Uterus (tissue), 4 donors: Measurements from ENCODE around the gene CDH13. TPM values are rescaled to one million over a fixed set of nuclear protein-coding genes. Genes with fewer than 3 reads are reported as not detected.

Experiments used
- DNase-seq, 2 donors: peaks; one replicate each; pipeline ENCODE4 v3.0.0-alpha.2; 2019 to 2020
- H3K27ac ChIP-seq, 2 donors: fragments of 200-600 bp; sonication (generic); 1 replicate in 1 of 2; 2 replicates in 1 of 2; pipeline ENCODE4 v1.5.1; 2016 to 2018
- H3K27me3 ChIP-seq, 2 donors: fragments of 200-600 bp; sonication (generic); one replicate each; pipeline ENCODE4 v1.5.1; 2018 to 2019; ENCODE audit warnings: control low read depth in 1 of 2
- H3K36me3 ChIP-seq, 2 donors: fragments of 200-600 bp; sonication (generic); one replicate each; pipeline ENCODE4 v1.5.1; 2019; ENCODE audit warnings: control low read depth in 1 of 2
- H3K4me1 ChIP-seq, 2 donors: fragments of 200-600 bp; sonication (generic); one replicate each; pipeline ENCODE4 v1.5.1; 2018 to 2019; ENCODE audit warnings: control low read depth in 1 of 2
- H3K4me3 ChIP-seq, 2 donors: fragments of 200-600 bp; sonication (generic); 1 replicate in 1 of 2; 2 replicates in 1 of 2; pipeline ENCODE4 v1.5.1; 2018 to 2019; ENCODE audit warnings: mild to moderate bottlenecking in 1 of 2
- H3K9me3 ChIP-seq, 2 donors: fragments of 200-600 bp; sonication (generic); one replicate each; pipeline ENCODE4 v1.5.1; 2019; ENCODE audit warnings: control low read depth in 1 of 2
- POLR2A ChIP-seq, 2 donors: fragments of 450-650 bp; IDR thresholded peaks; one replicate each; pipeline ENCODE4 v1.6.1; 2016; ENCODE audit warnings: antibody characterized with exemption in 2 of 2, mild to moderate bottlenecking in 1 of 2, moderate library complexity in 1 of 2
- intact Hi-C: fragments of 100-400 bp; cut with DNase I; formaldehyde crosslinking; loops from one replicate; pipeline ENCODE4 v1.15.1; 2023; ENCODE audit warnings: low total_unique reads
- total RNA-seq, 4 donors: library from RNA; depleted of rRNA in 3 of 4; stranded (reverse); fragments of >200 nt in 3 of 4; gene quantifications; one replicate each; pipeline versions ENCODE4 v1.1.0 to v1.2.4, GENCODE V29; 2014 to 2023
- TF ChIP-seq, protein P1 (sequence below), 4 experiments: fragments of 200-600 bp in 2 of 4; fragments of 450-650 bp in 2 of 4; sonication (generic) in 2 of 4; IDR thresholded peaks; one replicate each; pipeline ENCODE4 v1.5.1; 2016 to 2019; ENCODE audit warnings: antibody characterized with exemption in 4 of 4, mild to moderate bottlenecking in 2 of 4, moderate library complexity in 1 of 4
- donor health status: DM: yes; HTN: yes; CAD: no.

Gene CDH13
- total RNA-seq, 4 donors from 2014 or later: 49.1 to 99.4 (median 82.7) TPM

DNA sequence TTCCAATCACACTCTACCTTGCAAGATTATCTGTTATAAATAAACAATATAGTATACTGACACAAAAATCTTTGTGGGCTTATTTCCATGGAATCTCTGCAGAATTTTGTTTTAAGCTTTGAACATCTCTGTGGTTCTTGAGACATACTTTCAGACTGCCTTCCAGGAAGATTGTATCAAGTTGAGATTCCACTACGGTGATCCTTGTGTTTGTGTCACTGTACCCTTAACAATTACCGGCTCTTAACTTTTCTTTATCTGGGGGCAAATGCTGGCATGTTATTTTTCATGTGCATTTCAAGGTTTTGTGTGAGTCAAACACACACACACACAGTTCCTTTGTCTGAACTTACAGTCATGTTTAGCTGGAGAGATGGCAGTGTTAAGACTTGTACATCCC lies 708.3 kb downstream of the CDH13 start:
- H3K9me3 ChIP-seq: no peaks in the 10 kb centered on the region
- H3K4me1 ChIP-seq: no peaks in the 10 kb centered on the region
- no peak overlapping the region for H3K4me3 ChIP-seq
- H3K36me3 ChIP-seq: no peaks in the 10 kb centered on the region
- H3K27ac ChIP-seq: no peak overlapping the region
- DNase-seq: no peak
- H3K27me3 ChIP-seq: no peaks in the 10 kb centered on the region
- TF ChIP-seq, protein P1, sequence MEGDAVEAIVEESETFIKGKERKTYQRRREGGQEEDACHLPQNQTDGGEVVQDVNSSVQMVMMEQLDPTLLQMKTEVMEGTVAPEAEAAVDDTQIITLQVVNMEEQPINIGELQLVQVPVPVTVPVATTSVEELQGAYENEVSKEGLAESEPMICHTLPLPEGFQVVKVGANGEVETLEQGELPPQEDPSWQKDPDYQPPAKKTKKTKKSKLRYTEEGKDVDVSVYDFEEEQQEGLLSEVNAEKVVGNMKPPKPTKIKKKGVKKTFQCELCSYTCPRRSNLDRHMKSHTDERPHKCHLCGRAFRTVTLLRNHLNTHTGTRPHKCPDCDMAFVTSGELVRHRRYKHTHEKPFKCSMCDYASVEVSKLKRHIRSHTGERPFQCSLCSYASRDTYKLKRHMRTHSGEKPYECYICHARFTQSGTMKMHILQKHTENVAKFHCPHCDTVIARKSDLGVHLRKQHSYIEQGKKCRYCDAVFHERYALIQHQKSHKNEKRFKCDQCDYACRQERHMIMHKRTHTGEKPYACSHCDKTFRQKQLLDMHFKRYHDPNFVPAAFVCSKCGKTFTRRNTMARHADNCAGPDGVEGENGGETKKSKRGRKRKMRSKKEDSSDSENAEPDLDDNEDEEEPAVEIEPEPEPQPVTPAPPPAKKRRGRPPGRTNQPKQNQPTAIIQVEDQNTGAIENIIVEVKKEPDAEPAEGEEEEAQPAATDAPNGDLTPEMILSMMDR (IDR thresholded peaks at IDR 0.05): no peak
- no peak for TF ChIP-seq POLR2A (IDR thresholded peaks at IDR 0.05)
- intact Hi-C loops: no loop called here

DNA sequence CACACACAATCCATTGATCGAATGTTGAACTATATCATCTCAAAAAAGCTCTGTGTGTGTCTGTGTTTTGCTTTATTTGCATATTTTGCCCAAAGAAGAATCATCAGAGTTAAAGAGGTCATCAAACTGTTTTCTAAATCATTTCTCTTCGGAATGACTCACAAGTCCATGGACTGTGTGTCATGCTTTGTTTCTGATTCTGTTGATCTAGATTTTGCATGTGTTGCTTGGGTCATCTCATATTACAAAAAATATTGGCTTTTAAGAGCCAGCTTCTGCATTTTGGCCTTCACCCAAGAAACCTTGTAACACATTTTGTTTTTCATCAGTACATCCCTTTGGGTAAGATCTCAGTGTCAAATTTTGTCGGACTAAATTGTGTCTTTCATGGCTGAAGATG lies 709.8 kb downstream of the CDH13 start:
- no peaks in the 10 kb centered on the region for H3K36me3 ChIP-seq
- TF ChIP-seq, protein P1 (IDR thresholded peaks at IDR 0.05): no peak
- TF ChIP-seq POLR2A (IDR thresholded peaks at IDR 0.05): no peak
- no peak overlapping the region for H3K27ac ChIP-seq
- intact Hi-C loops: no loop called here
- no peaks in the 10 kb centered on the region for H3K27me3 ChIP-seq
- DNase-seq: no peak
- no peaks in the 10 kb centered on the region for H3K4me1 ChIP-seq
- H3K4me3 ChIP-seq: no peak overlapping the region
- no peaks in the 10 kb centered on the region for H3K9me3 ChIP-seq

DNA sequence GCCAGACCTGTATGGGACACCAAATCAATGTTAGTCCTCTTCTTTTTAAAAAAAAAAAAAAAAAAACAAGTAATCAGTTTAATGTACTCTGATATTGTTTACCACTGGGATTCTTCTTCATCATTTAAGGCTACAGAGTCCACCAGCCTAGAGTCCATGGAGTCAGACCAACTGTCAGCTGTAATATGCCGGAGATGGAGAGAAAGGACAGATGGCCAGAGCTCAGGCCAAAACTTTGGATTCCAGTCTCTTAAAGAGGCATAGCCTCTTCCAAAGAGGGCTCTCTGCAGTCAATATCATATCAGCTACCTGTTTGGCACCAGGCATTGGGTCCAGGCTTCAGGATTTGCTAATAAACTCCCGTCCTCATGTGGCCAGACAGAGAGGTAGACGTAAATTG lies 711.4 kb downstream of the CDH13 start:
- Histone ChIP-seq H3K36me3 (no peaks in the 10 kb centered on the region), H3K27me3 (no peaks in the 10 kb centered on the region), H3K27ac (no peak overlapping the region), H3K4me3 (no peak overlapping the region), H3K4me1 (no peaks in the 10 kb centered on the region), H3K9me3 (no peaks in the 10 kb centered on the region)
- no peak for DNase-seq
- TF ChIP-seq, protein P1 (IDR thresholded peaks at IDR 0.05): no peak
- TF ChIP-seq POLR2A (IDR thresholded peaks at IDR 0.05): no peak
- intact Hi-C loops: no loop called here

DNA sequence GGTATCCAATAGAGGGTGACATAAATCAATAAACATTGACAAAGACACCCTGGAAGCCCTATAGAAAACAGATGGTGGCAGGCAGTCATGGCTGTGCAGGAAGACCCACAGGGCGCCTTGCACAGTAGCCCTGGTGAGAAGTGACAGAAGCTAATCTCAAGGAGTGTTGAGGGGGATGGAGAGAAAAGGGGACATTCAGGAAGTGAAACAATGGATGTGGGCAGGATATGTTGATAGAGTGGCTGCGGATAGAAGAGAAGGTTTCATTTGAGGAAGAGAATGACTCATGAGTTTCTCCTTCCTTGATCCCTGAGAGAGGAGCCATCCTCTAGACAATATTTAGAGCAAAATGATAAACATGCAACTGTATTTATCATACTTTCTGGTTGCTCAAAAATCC lies 712.2 kb downstream of the CDH13 start:
- intact Hi-C loops: no loop called here
- Histone ChIP-seq H3K4me1 (no peaks in the 10 kb centered on the region), H3K36me3 (no peaks in the 10 kb centered on the region), H3K4me3 (no peak overlapping the region), H3K27ac (no peak overlapping the region), H3K27me3 (no peaks in the 10 kb centered on the region), H3K9me3 (no peaks in the 10 kb centered on the region)
- DNase-seq: no peak
- no peak for TF ChIP-seq POLR2A (IDR thresholded peaks at IDR 0.05)
- TF ChIP-seq, protein P1 (IDR thresholded peaks at IDR 0.05): no peak

DNA sequence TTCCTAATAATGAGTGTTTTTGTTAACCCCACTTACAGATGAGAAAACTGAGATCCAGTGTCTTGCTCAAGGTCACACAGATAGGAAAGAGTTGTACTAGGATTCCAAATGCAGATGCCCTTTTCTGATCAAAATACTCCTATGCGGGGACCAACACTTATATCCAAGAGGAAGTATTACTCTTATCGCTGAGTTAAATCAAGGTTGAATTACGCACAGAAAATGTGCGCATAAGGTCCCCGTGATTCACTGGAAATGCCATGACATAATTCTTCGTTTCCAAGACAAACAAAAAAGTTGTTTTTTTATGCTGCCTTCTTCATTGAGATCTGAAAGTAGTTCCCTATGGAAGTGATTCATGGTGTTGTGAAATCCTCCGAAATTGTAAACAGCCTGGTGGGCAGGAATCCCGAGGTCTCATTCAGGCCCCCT lies 717.2 kb downstream of the CDH13 start:
- no peak overlapping the region for H3K4me3 ChIP-seq
- H3K4me1 ChIP-seq: no peaks in the 10 kb centered on the region
- no peaks in the 10 kb centered on the region for H3K9me3 ChIP-seq
- no peaks in the 10 kb centered on the region for H3K27me3 ChIP-seq
- peak in 1 of 2 donors; percentile 37 for DNase-seq
- H3K27ac ChIP-seq: peak overlapping the region; percentile 45 to 49
- TF ChIP-seq, protein P1 (IDR thresholded peaks at IDR 0.05): no peak
- TF ChIP-seq POLR2A (IDR thresholded peaks at IDR 0.05): no peak
- no peaks in the 10 kb centered on the region for H3K36me3 ChIP-seq
- intact Hi-C loops: no loop called here
